T-cell (primary cell): Measurements from ENCODE around the gene TRIM33. TPM values are rescaled to one million over a fixed set of nuclear protein-coding genes. Genes with fewer than 3 reads are reported as not detected.

Experiments
- ATAC-seq, 4 experiments: fragments of 200-7000 bp in 3 of 4; fragments of 150-1000 bp in 1 of 4; cut with Tn5 transposase; replicated peaks in 1 of 4; 1 replicate in 3 of 4; 2 replicates in 1 of 4; pipeline ENCODE4 v1.10.0; 2021; ENCODE audit warnings: moderate library complexity in 3 of 4, mild to moderate bottlenecking in 2 of 4, moderate number of reproducible peaks in 1 of 4
- CTCF ChIA-PET, 2 donors: fragments of 300-600 bp; sonication (Branson Sonifier 250); formaldehyde crosslinking; loops; one replicate each; lab custom pipeline; 2022; ENCODE audit warnings: antibody characterized with exemption in 2 of 2; lab: Charles Lee
- POLR2A ChIA-PET, 2 donors: fragments of 300-600 bp; sonication (Branson Sonifier 250); formaldehyde crosslinking; loops; one replicate each; lab custom pipeline; 2022; ENCODE audit warnings: antibody characterized with exemption in 2 of 2; lab: Charles Lee
- DNase-seq, 35 experiments: peaks; one replicate each; pipeline versions ENCODE4 v3.0.0 to v3.0.0-alpha.2; 2013 to 2023
- H3K27ac ChIP-seq: one replicate; pipeline ENCODE4 v1.5.1; 2013; ENCODE audit warnings: low read length
- H3K27me3 ChIP-seq, 2 experiments: replicated peaks in 1 of 2; 1 replicate in 1 of 2; 2 replicates in 1 of 2; pipeline versions ENCODE4 v1.6.1 to v1.7.0; 2013; ENCODE audit warnings: low read length in 1 of 2, mixed read lengths in 1 of 2; ENCODE audit not compliant: control insufficient read depth in 2 of 2, insufficient read depth in 2 of 2; ENCODE audit errors: extremely low read depth in 1 of 2
- H3K36me3 ChIP-seq, 2 donors: 1 replicate in 1 of 2; 2 replicates in 1 of 2; pipeline versions ENCODE4 v1.6.1 to v1.7.0; 2013; ENCODE audit warnings: low read length in 1 of 2; ENCODE audit not compliant: control insufficient read depth in 2 of 2, insufficient read depth in 1 of 2; ENCODE audit errors: extremely low read depth in 1 of 2
- H3K4me1 ChIP-seq, 2 experiments: 1 replicate in 1 of 2; 2 replicates in 1 of 2; pipeline versions ENCODE4 v1.6.1 to v1.7.0; 2013; ENCODE audit warnings: low read length in 2 of 2, mixed read lengths in 1 of 2; ENCODE audit not compliant: insufficient read depth in 2 of 2, control insufficient read depth in 1 of 2; ENCODE audit errors: extremely low read depth in 1 of 2
- H3K4me3 ChIP-seq, 2 donors: 1 replicate in 1 of 2; 2 replicates in 1 of 2; pipeline versions ENCODE4 v1.5.1 to v1.7.0; 2013; ENCODE audit warnings: mild to moderate bottlenecking in 2 of 2, low read length in 1 of 2, moderate library complexity in 1 of 2; ENCODE audit not compliant: control insufficient read depth in 1 of 2; ENCODE audit errors: extremely low read depth in 1 of 2
- H3K9me3 ChIP-seq: 2 replicates; pipeline ENCODE4 v1.7.0; 2013
- H3K27ac Mint-ChIP-seq, 2 donors: one replicate each; pipeline ENCODE4 v1.8.0; 2020 to 2021; ENCODE audit warnings: mild to moderate bottlenecking in 2 of 2, mixed read lengths in 2 of 2
- H3K27me3 Mint-ChIP-seq, 2 donors: one replicate each; pipeline ENCODE4 v1.8.0; 2021 to 2022; ENCODE audit warnings: mixed read lengths in 2 of 2
- H3K36me3 Mint-ChIP-seq: one replicate; pipeline ENCODE4 v1.8.0; 2021; ENCODE audit warnings: mixed read lengths
- H3K4me1 Mint-ChIP-seq, 3 donors: one replicate each; pipeline ENCODE4 v1.8.0; 2020 to 2022; ENCODE audit warnings: mixed read lengths in 3 of 3, mild to moderate bottlenecking in 1 of 3
- H3K4me3 Mint-ChIP-seq, 3 donors: one replicate each; pipeline ENCODE4 v1.8.0; 2020 to 2022; ENCODE audit warnings: mild to moderate bottlenecking in 3 of 3, mixed read lengths in 3 of 3, moderate library complexity in 3 of 3
- H3K9me3 Mint-ChIP-seq, 3 donors: one replicate each; pipeline ENCODE4 v1.8.0; 2020 to 2022; ENCODE audit warnings: mixed read lengths in 3 of 3
- WGBS: methylation state at CpG from one replicate; pipeline ENCODE4 v1.1.5; 2013; ENCODE audit warnings: missing lambda C conversion rate; ENCODE audit not compliant: insufficient coverage; 5-methylcytosine and 5-hydroxymethylcytosine counted together
- total RNA-seq, 35 experiments: library from RNA in 6 of 35; stranded (reverse) in 6 of 35; fragments of 120-200 nt in 1 of 35; gene quantifications; one replicate each; pipeline versions ENCODE4 v1.2.1 to v1.2.4 and lab custom pipeline; 2013 to 2026

The TRIM33 gene
- total RNA-seq, 5 donors from 2014 or later (not counting 1 experiment from before 2014, with no cell fraction given) = 41.6 to 60.6 (median 47.3) TPM

GRCh38 chr1:114496089-114496488 is 14.9 kb downstream of the TRIM33 start:
- Mint-ChIP-seq H3K27ac (no peak overlapping the region), H3K4me1 (peaks cover 47 to 60% (median 58%) of the 10 kb centered on the region in 3 donors), H3K36me3 (peaks cover 26% of the 10 kb centered on the region), H3K4me3 (no peak overlapping the region), H3K27me3 (no peaks in the 10 kb centered on the region), H3K9me3 (peaks cover 5 to 13% (median 7%) of the 10 kb centered on the region in 3 donors)
- no peak overlapping the region for H3K27ac ChIP-seq
- no peak for DNase-seq
- CTCF ChIA-PET = interaction anchor here in 1 of 2 donors (0.5 kb wide), 1 partner anchor 10 kb away, joined by 3 read pairs; no protein-coding TSS in a partner anchor
- POLR2A ChIA-PET = no interaction called here
- H3K9me3 ChIP-seq = no peaks in the 10 kb centered on the region
- peaks cover 2 to 3% of the 10 kb centered on the region in 2 donors for H3K36me3 ChIP-seq
- H3K4me3 ChIP-seq = no peak overlapping the region
- H3K4me1 ChIP-seq = peaks cover 0 to 9% of the 10 kb centered on the region in 2 experiments
- H3K27me3 ChIP-seq = no peaks in the 10 kb centered on the region
- no peak for ATAC-seq
- WGBS = no CpG with 5 or more reads among the region's 1 CpG

DNA sequence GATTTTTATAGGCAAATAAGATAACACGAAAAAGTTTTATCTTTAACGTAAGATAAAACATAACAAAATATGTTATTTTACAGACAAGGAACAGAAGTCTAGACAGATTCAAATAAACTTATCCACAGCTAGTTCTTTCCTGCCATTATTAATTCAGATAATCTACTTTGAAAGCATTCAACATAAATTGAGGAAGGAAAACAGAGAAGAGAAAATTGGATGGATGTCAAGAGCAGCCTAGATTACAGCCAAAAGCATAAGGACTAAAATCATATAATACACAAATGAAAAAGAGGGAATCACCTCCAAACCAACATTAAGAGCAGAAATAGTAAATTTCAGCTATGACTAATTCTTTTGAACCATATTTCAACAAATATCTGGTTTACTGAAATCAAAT is 15.5 kb downstream of the TRIM33 start:
- Mint-ChIP-seq H3K27me3 (no peaks in the 10 kb centered on the region), H3K4me1 (peaks cover 53 to 64% (median 63%) of the 10 kb centered on the region in 3 donors), H3K9me3 (peaks cover 5 to 13% (median 7%) of the 10 kb centered on the region in 3 donors), H3K36me3 (peaks cover 26% of the 10 kb centered on the region), H3K27ac (no peak overlapping the region), H3K4me3 (no peak overlapping the region)
- H3K9me3 ChIP-seq = no peaks in the 10 kb centered on the region
- peaks cover 2 to 3% of the 10 kb centered on the region in 2 donors for H3K36me3 ChIP-seq
- H3K27ac ChIP-seq = no peak overlapping the region
- no CpG with 5 or more reads among the region's 2 CpGs for WGBS
- H3K4me3 ChIP-seq = no peak overlapping the region
- ATAC-seq (no peak), DNase-seq (no peak)
- no peaks in the 10 kb centered on the region for H3K27me3 ChIP-seq
- peaks cover 3 to 9% of the 10 kb centered on the region in 2 experiments for H3K4me1 ChIP-seq
- CTCF ChIA-PET = interaction anchor here in 1 of 2 donors (0.5 kb wide), 1 partner anchor 10 kb away, joined by 3 read pairs; no protein-coding TSS in a partner anchor
- POLR2A ChIA-PET = no interaction called here

- Histone ChIP-seq H3K4me1 (peaks cover 3 to 12% of the 10 kb centered on the region in 2 experiments), H3K4me3 (no peak overlapping the region), H3K36me3 (peaks cover 2 to 3% of the 10 kb centered on the region in 2 donors), H3K9me3 (no peaks in the 10 kb centered on the region), H3K27ac (no peak overlapping the region), H3K27me3 (no peaks in the 10 kb centered on the region)
- peaks cover 5 to 13% (median 7%) of the 10 kb centered on the region in 3 donors for H3K9me3 Mint-ChIP-seq
- no peak overlapping the region for H3K27ac Mint-ChIP-seq
- WGBS = no CpG with 5 or more reads among the region's 1 CpG
- ChIA-PET POLR2A (no interaction called here), CTCF (no interaction called here)
- H3K4me3 Mint-ChIP-seq = no peak overlapping the region
- DNase-seq = no peak
- H3K36me3 Mint-ChIP-seq = peaks cover 26% of the 10 kb centered on the region
- H3K4me1 Mint-ChIP-seq = peaks cover 57 to 67% (median 66%) of the 10 kb centered on the region in 3 donors
- no peak for ATAC-seq
- no peaks in the 10 kb centered on the region for H3K27me3 Mint-ChIP-seq
Measured at GRCh38 chr1:114492978-114493377, 18.0 kb downstream of the TRIM33 start.

- peak overlapping the region; percentile 37 to 64 for H3K27ac Mint-ChIP-seq
- CTCF ChIA-PET = no interaction called here
- ATAC-seq = no peak
- no peak for DNase-seq
- peaks cover 27% of the 10 kb centered on the region for H3K36me3 Mint-ChIP-seq
- no CpG with 5 or more reads among the region's 1 CpG for WGBS
- Histone ChIP-seq H3K36me3 (peaks cover 2 to 3% of the 10 kb centered on the region in 2 donors), H3K27me3 (no peaks in the 10 kb centered on the region), H3K27ac (no peak overlapping the region), H3K4me3 (no peak overlapping the region), H3K4me1 (peaks cover 5 to 12% of the 10 kb centered on the region in 2 experiments), H3K9me3 (no peaks in the 10 kb centered on the region)
- POLR2A ChIA-PET = no interaction called here
- H3K27me3 Mint-ChIP-seq = no peaks in the 10 kb centered on the region
- peaks cover 5 to 13% (median 7%) of the 10 kb centered on the region in 3 donors for H3K9me3 Mint-ChIP-seq
- H3K4me3 Mint-ChIP-seq = no peak overlapping the region
- peaks cover 57 to 68% (median 64%) of the 10 kb centered on the region in 3 donors for H3K4me1 Mint-ChIP-seq
Measured at GRCh38 chr1:114490274-114490693, 20.7 kb downstream of the TRIM33 start.

DNA sequence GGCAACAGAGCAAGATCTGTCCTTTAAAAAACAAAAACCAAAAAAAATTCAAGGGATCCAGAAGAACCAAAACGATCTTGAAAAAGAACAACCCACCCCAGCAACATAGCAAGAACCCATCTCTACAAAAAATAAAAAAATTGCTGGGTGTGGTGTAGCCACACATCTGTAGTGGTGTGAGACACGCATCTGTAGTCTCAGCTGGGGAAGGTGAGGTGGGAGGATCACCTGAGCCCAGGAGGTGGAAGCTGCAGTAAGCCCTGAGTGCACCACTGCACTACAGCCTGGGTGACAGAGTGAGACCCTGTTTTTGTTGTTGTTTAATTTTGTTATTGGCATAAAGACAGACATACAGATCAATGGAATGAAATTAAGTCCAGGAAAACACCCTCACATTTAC is 22.3 kb downstream of the TRIM33 start:
- peak in 1 of 4 experiments; percentile 53 for ATAC-seq
- POLR2A ChIA-PET = interaction anchor here in 1 of 2 donors (0.6 kb wide), 2 partner anchors 79 to 551 kb away, joined by 3 read pairs; no protein-coding TSS in a partner anchor
- H3K27ac Mint-ChIP-seq = peak overlapping the region; percentile 60 to 74
- H3K27me3 ChIP-seq = no peaks in the 10 kb centered on the region
- H3K27ac ChIP-seq = no peak overlapping the region
- H3K4me3 ChIP-seq = no peak overlapping the region
- H3K9me3 Mint-ChIP-seq = peaks cover 5 to 13% (median 7%) of the 10 kb centered on the region in 3 donors
- no peaks in the 10 kb centered on the region for H3K9me3 ChIP-seq
- no peaks in the 10 kb centered on the region for H3K27me3 Mint-ChIP-seq
- DNase-seq = no peak
- peaks cover 21% of the 10 kb centered on the region for H3K36me3 Mint-ChIP-seq
- peaks cover 0 to 1% of the 10 kb centered on the region in 2 donors for H3K36me3 ChIP-seq
- peaks cover 5 to 15% of the 10 kb centered on the region in 2 experiments for H3K4me1 ChIP-seq
- H3K4me1 Mint-ChIP-seq = peaks cover 57 to 66% (median 64%) of the 10 kb centered on the region in 3 donors
- H3K4me3 Mint-ChIP-seq = peak overlapping the region in 1 of 3 donors; percentile 25
- CTCF ChIA-PET = no interaction called here
- WGBS = 43% methylated on average over 1 of the region's 2 CpGs

GRCh38 chr1:114485286-114485685 is 25.7 kb downstream of the TRIM33 start:
- H3K27ac ChIP-seq = no peak overlapping the region
- POLR2A ChIA-PET = no interaction called here
- no peaks in the 10 kb centered on the region for H3K9me3 Mint-ChIP-seq

More at GRCh38 chr1:114485286-114485685, 25.7 kb downstream of the TRIM33 start:
- CTCF ChIA-PET = no interaction called here
- H3K9me3 ChIP-seq = no peaks in the 10 kb centered on the region
- Mint-ChIP-seq H3K27me3 (no peaks in the 10 kb centered on the region), H3K4me1 (peaks cover 56 to 67% (median 65%) of the 10 kb centered on the region in 3 donors), H3K4me3 (no peak overlapping the region), H3K36me3 (peaks cover 8% of the 10 kb centered on the region), H3K27ac (peak overlapping the region in 1 of 2 donors; percentile 23)
- no peaks in the 10 kb centered on the region for H3K36me3 ChIP-seq
- peaks cover 2 to 32% of the 10 kb centered on the region in 2 experiments for H3K4me1 ChIP-seq
- ATAC-seq (no peak), DNase-seq (no peak)
- no peaks in the 10 kb centered on the region for H3K27me3 ChIP-seq
- no peak overlapping the region for H3K4me3 ChIP-seq
